Left lung (tissue), 10 donors: Measurements from ENCODE around the gene SIX5. TPM values are rescaled to one million over a fixed set of nuclear protein-coding genes. Genes with fewer than 3 reads are reported as not detected.

Experiments
- ATAC-seq: fragments of 200-7000 bp; cut with Tn5 transposase; one replicate; pipeline ENCODE4 v1.9.1; 2020; ENCODE audit warnings: moderate library complexity
- DNase-seq, 4 donors: peaks; one replicate each; pipeline ENCODE4 v3.0.0-alpha.2; 2013 to 2020
- H3K27ac ChIP-seq, 2 donors: fragments of 200-600 bp; sonication (generic) in 1 of 2; one replicate each; pipeline versions ENCODE4 v1.5.0 to v1.8.0; 2020 to 2021
- H3K27me3 ChIP-seq, 2 donors: fragments of 200-600 bp; sonication (generic) in 1 of 2; one replicate each; pipeline versions ENCODE4 v1.5.0 to v1.8.0; 2020 to 2021
- H3K36me3 ChIP-seq, 2 donors: fragments of 200-600 bp; sonication (generic) in 1 of 2; one replicate each; pipeline versions ENCODE4 v1.5.0 to v1.8.0; 2020 to 2021
- H3K4me1 ChIP-seq, 2 donors: fragments of 200-600 bp; one replicate each; pipeline ENCODE4 v1.8.0; 2021
- H3K4me3 ChIP-seq, 2 donors: fragments of 200-600 bp; sonication (generic) in 1 of 2; one replicate each; pipeline versions ENCODE4 v1.5.0 to v1.8.0; 2020 to 2021; ENCODE audit warnings: mild to moderate bottlenecking in 1 of 2
- H3K9me3 ChIP-seq, 2 donors: fragments of 200-600 bp; sonication (generic) in 1 of 2; one replicate each; pipeline versions ENCODE4 v1.5.0 to v1.8.0; 2020 to 2021
- intact Hi-C, 2 donors: fragments of 100-400 bp; cut with DNase I; formaldehyde crosslinking; loops; one replicate each; pipeline versions ENCODE4 v1.11.2 to v1.14.2; 2022
- polyA plus RNA-seq, 6 donors: library from polyadenylated mRNA; unstranded; fragments of 120-200 nt; gene quantifications; one replicate each; pipeline ENCODE4 v1.2.1, GENCODE V29; 2013; ENCODE audit not compliant: insufficient read length in 6 of 6
- total RNA-seq, 2 donors: library from RNA; stranded (reverse); fragmentation: NEBNext Ultra II Directional; extraction: Animal tissue kit (Norgen Biotek cat#: 25700); gene quantifications; one replicate each; pipeline ENCODE4 v1.2.1, GENCODE V29; 2021
- TF ChIP-seq, protein P1 (sequence below), 2 donors: fragments of 200-600 bp; sonication (generic) in 1 of 2; IDR thresholded peaks; one replicate each; pipeline versions ENCODE4 v1.5.0 to v1.8.0; 2021; ENCODE audit warnings: antibody characterized with exemption in 2 of 2
- donor health status: DM: no; HTN: yes; CAD: no.
- donor health status: DM: no; HTN: no; CAD: no.

Gene SIX5
- total and polyA plus RNA-seq, 8 donors = 11.5 to 25.0 (median 20.1) TPM

GRCh38 chr19:45812297-45812696 lies 43.2 kb upstream of the SIX5 start:
- Histone ChIP-seq H3K27ac (no peak overlapping the region), H3K4me1 (peaks cover 5 to 16% of the 10 kb centered on the region in 2 donors), H3K27me3 (peaks cover 0 to 56% of the 10 kb centered on the region in 2 donors), H3K9me3 (no peaks in the 10 kb centered on the region), H3K36me3 (peaks cover 0 to 9% of the 10 kb centered on the region in 2 donors), H3K4me3 (no peak overlapping the region)
- intact Hi-C loops = no loop called here
- no peak for DNase-seq
- no peak for ATAC-seq
- TF ChIP-seq, protein P1, sequence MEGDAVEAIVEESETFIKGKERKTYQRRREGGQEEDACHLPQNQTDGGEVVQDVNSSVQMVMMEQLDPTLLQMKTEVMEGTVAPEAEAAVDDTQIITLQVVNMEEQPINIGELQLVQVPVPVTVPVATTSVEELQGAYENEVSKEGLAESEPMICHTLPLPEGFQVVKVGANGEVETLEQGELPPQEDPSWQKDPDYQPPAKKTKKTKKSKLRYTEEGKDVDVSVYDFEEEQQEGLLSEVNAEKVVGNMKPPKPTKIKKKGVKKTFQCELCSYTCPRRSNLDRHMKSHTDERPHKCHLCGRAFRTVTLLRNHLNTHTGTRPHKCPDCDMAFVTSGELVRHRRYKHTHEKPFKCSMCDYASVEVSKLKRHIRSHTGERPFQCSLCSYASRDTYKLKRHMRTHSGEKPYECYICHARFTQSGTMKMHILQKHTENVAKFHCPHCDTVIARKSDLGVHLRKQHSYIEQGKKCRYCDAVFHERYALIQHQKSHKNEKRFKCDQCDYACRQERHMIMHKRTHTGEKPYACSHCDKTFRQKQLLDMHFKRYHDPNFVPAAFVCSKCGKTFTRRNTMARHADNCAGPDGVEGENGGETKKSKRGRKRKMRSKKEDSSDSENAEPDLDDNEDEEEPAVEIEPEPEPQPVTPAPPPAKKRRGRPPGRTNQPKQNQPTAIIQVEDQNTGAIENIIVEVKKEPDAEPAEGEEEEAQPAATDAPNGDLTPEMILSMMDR (IDR thresholded peaks at IDR 0.05) = no peak

GRCh38 chr19:45809643-45810159 lies 40.6 kb upstream of the SIX5 start:
- no peak for DNase-seq
- Histone ChIP-seq H3K4me1 (peaks cover 5% of the 10 kb centered on the region in 2 donors), H3K36me3 (no peaks in the 10 kb centered on the region), H3K9me3 (no peaks in the 10 kb centered on the region), H3K4me3 (no peak overlapping the region), H3K27me3 (peaks cover 0 to 50% of the 10 kb centered on the region in 2 donors), H3K27ac (no peak overlapping the region)
- intact Hi-C loops = no loop called here
- peak; percentile 11 for ATAC-seq
- TF ChIP-seq, protein P1 (IDR thresholded peaks at IDR 0.05) = no peak

- Histone ChIP-seq H3K9me3 (no peaks in the 10 kb centered on the region), H3K4me1 (peaks cover 5% of the 10 kb centered on the region in 2 donors), H3K27ac (no peak overlapping the region), H3K4me3 (no peak overlapping the region), H3K36me3 (no peaks in the 10 kb centered on the region), H3K27me3 (peaks cover 0 to 69% of the 10 kb centered on the region in 2 donors)
- DNase-seq (no peak), ATAC-seq (no peak)
- TF ChIP-seq, protein P1 (IDR thresholded peaks at IDR 0.05) = no peak
- intact Hi-C loops = no loop called here
Observed at GRCh38 chr19:45805719-45806118, 36.7 kb upstream of the SIX5 start.

DNA sequence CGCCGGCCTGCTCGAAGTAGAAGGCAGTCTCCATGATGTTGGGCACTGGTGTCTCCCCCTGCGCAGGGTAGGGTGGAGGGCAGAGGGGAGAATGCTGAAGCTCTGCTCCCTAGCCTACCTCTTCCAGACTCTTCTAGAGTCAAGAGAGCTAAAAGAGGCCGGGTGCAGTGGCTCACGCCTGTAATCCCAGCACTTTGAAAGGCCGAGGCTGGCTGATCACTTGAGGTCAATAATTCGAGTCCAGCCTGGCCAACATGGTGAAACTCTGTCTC lies 35.8 kb upstream of the SIX5 start:
- peaks cover 0 to 71% of the 10 kb centered on the region in 2 donors for H3K27me3 ChIP-seq
- H3K4me3 ChIP-seq = no peak overlapping the region
- TF ChIP-seq, protein P1 (IDR thresholded peaks at IDR 0.05) = no peak
- DNase-seq (no peak), ATAC-seq (no peak)
- no peaks in the 10 kb centered on the region for H3K9me3 ChIP-seq
- H3K36me3 ChIP-seq = no peaks in the 10 kb centered on the region
- peaks cover 5% of the 10 kb centered on the region in 2 donors for H3K4me1 ChIP-seq
- H3K27ac ChIP-seq = no peak overlapping the region
- intact Hi-C loops = no loop called here

GRCh38 chr19:45804140-45804958 lies 35.3 kb upstream of the SIX5 start:
- H3K36me3 ChIP-seq = no peaks in the 10 kb centered on the region
- DNase-seq (peak in 1 of 4 donors; percentile 74), ATAC-seq (no peak)
- no peak overlapping the region for H3K27ac ChIP-seq
- peaks cover under 1 to 3% of the 10 kb centered on the region in 2 donors for H3K4me1 ChIP-seq
- H3K27me3 ChIP-seq = peaks cover 0 to 76% of the 10 kb centered on the region in 2 donors
- no peak overlapping the region for H3K4me3 ChIP-seq
- TF ChIP-seq, protein P1 (IDR thresholded peaks at IDR 0.05) = no peak
- intact Hi-C loops = no loop called here
- no peaks in the 10 kb centered on the region for H3K9me3 ChIP-seq
